Lower leg skin (tissue), 4 donors: Measurements from ENCODE around the gene TYW1. TPM values are rescaled to one million over a fixed set of nuclear protein-coding genes. Genes with fewer than 3 reads are reported as not detected.
"Not testable (repeated sequence)": the region's sequence is repeated elsewhere in the genome, so short reads cannot be mapped to it uniquely, and the experiment has no call there.

Experiments
- DNase-seq, 2 donors: peaks; one replicate each; pipeline ENCODE4 v3.0.0-alpha.2; 2019; ENCODE audit warnings: low spot score in 2 of 2
- H3K4me3 ChIP-seq: fragments of 200-600 bp; sonication (generic); 2 replicates; pipeline ENCODE4 v1.5.1; 2017; ENCODE audit warnings: mild to moderate bottlenecking, low read depth; ENCODE audit not compliant: poor library complexity, severe bottlenecking
- POLR2A ChIP-seq, 2 donors: fragments of 450-650 bp; IDR thresholded peaks; one replicate each; pipeline ENCODE4 v1.6.1; 2016 to 2017; ENCODE audit warnings: antibody characterized with exemption in 2 of 2, mild to moderate bottlenecking in 1 of 2, moderate library complexity in 1 of 2
- WGBS, 2 donors: methylation state at CpG; one replicate each; pipeline ENCODE4 v1.1.5; 2018; 5-methylcytosine and 5-hydroxymethylcytosine counted together
- intact Hi-C: fragments of 100-400 bp; cut with DNase I; formaldehyde crosslinking; loops from one replicate; pipeline ENCODE4 v1.15.0; 2023; ENCODE audit warnings: low total_unique reads
- total RNA-seq, 4 donors: library from RNA; depleted of rRNA; stranded (reverse); fragments of >200 nt; gene quantifications; one replicate each; pipeline ENCODE4 v1.1.0, GENCODE V29; 2016
- TF ChIP-seq, protein P1 (sequence below), 3 donors: fragments of 450-650 bp; IDR thresholded peaks; one replicate each; pipeline ENCODE4 v1.5.1; 2016; ENCODE audit warnings: antibody characterized with exemption in 3 of 3, mild to moderate bottlenecking in 3 of 3, moderate library complexity in 2 of 3

Gene TYW1
- total RNA-seq, 4 donors from 2014 or later: 11.2 to 29.0 (median 17.3) TPM

GRCh38 chr7:66964411-66964810 lies 32.2 kb upstream of the TYW1 start:
- intact Hi-C loops: no loop called here
- whole genome bisulfite sequencing, 2 donors: 35 to 37% methylated on average over 4 of the region's 4 CpGs
- H3K4me3 ChIP-seq: no peak overlapping the region
- DNase-seq: no peak
- no peak for TF ChIP-seq POLR2A (IDR thresholded peaks at IDR 0.05)
- TF ChIP-seq, protein P1, sequence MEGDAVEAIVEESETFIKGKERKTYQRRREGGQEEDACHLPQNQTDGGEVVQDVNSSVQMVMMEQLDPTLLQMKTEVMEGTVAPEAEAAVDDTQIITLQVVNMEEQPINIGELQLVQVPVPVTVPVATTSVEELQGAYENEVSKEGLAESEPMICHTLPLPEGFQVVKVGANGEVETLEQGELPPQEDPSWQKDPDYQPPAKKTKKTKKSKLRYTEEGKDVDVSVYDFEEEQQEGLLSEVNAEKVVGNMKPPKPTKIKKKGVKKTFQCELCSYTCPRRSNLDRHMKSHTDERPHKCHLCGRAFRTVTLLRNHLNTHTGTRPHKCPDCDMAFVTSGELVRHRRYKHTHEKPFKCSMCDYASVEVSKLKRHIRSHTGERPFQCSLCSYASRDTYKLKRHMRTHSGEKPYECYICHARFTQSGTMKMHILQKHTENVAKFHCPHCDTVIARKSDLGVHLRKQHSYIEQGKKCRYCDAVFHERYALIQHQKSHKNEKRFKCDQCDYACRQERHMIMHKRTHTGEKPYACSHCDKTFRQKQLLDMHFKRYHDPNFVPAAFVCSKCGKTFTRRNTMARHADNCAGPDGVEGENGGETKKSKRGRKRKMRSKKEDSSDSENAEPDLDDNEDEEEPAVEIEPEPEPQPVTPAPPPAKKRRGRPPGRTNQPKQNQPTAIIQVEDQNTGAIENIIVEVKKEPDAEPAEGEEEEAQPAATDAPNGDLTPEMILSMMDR (IDR thresholded peaks at IDR 0.05): no peak

GRCh38 chr7:66967029-66967428 lies 29.6 kb upstream of the TYW1 start:
- 89 to 91% methylated on average over 6 of the region's 6 CpGs for WGBS, 2 donors
- intact Hi-C loops: no loop called here
- H3K4me3 ChIP-seq: no peak overlapping the region
- TF ChIP-seq, protein P1 (IDR thresholded peaks at IDR 0.05): no peak
- TF ChIP-seq POLR2A (IDR thresholded peaks at IDR 0.05): no peak
- DNase-seq: no peak

GRCh38 chr7:66969001-66969400 lies 27.6 kb upstream of the TYW1 start:
- H3K4me3 ChIP-seq, intact Hi-C loops, DNase-seq: not testable (repeated sequence)
- 91 to 94% methylated on average over 5 of the region's 5 CpGs for WGBS, 2 donors

- 72 to 76% methylated on average over 5 of the region's 5 CpGs for WGBS, 2 donors
- TF ChIP-seq, protein P1 (IDR thresholded peaks at IDR 0.05): no peak
- no peak for TF ChIP-seq POLR2A (IDR thresholded peaks at IDR 0.05)
- H3K4me3 ChIP-seq: no peak overlapping the region
- no peak for DNase-seq
- intact Hi-C loops: no loop called here
These were observed 26.3 kb upstream of the TYW1 start for GRCh38 chr7:66970310-66970709.

DNA sequence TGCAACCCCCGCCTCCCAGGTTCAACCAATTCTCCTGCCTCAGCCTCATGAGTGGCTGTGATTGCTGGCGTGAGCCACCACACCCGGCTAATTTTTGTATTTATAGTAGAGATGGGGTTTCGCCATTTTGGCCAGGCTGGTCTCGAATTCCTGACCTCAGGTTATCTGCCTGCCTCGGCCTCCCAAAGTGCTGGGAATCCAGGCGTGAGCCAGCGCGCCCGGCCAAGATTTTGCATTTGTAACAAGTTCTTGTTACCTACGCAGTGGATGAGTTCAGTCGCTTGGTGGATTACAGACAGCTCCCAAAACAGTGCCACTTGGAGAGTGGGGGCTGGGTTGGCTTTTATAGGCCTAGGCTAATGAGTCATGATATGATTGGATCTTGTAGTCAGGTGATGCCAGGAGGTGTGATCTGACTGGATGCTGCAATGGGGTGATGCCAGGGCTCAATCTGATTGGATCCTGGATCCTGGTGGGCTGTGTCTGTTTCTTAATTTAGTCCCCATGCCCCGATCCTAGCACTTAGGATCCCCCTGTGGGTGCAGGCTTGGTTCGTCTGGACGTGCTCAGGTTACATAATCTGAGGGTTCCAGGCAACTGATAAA lies 21.5 kb upstream of the TYW1 start:
- TF ChIP-seq, protein P1 (IDR thresholded peaks at IDR 0.05): no peak
- TF ChIP-seq POLR2A (IDR thresholded peaks at IDR 0.05): no peak
- DNase-seq: no peak
- intact Hi-C loops: no loop called here
- no peak overlapping the region for H3K4me3 ChIP-seq
- WGBS, 2 donors: 74 to 80% methylated on average over 15 of the region's 15 CpGs

DNA sequence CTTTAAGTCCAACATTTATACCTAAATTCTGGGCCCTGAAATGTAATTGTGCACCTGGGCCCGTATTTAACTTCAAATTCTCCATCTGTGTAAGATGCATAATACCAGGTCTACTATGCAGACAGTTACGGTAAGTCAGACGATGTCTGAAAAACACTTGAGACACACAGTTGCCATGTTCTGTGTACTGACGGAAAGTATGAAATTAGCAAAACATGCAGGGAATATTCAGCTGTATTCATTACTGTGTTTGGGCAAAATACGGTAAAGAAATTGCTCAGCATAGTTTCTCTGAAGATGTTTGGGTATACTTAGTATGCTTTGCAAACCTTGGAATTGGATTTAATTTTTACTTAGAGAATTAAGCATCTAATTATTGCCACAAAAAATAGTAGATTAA lies 18.3 kb upstream of the TYW1 start:
- H3K4me3 ChIP-seq, intact Hi-C loops, DNase-seq: not testable (repeated sequence)
- 77 to 91% methylated on average over 4 to 5 of the region's 5 CpGs for WGBS, 2 donors

GRCh38 chr7:66979013-66979412 lies 17.6 kb upstream of the TYW1 start:
- WGBS, 2 donors: 87 to 96% methylated on average over 2 of the region's 2 CpGs
- DNase-seq, intact Hi-C loops, H3K4me3 ChIP-seq: not testable (repeated sequence)

- H3K4me3 ChIP-seq, DNase-seq, intact Hi-C loops: not testable (repeated sequence)
- 91 to 100% methylated on average over 1 of the region's 1 CpG for WGBS, 2 donors
These were observed 16.3 kb upstream of the TYW1 start for GRCh38 chr7:66980336-66980735.

- H3K4me3 ChIP-seq, DNase-seq, intact Hi-C loops: not testable (repeated sequence)
- WGBS, 2 donors: 96 to 97% methylated on average over 1 of the region's 3 CpGs
These were observed 7.1 kb upstream of the TYW1 start for GRCh38 chr7:66989552-66989951.

GRCh38 chr7:66994051-66994450 lies 2.6 kb upstream of the TYW1 start:
- intact Hi-C loops, DNase-seq, H3K4me3 ChIP-seq: not testable (repeated sequence)
- 53 to 57% methylated on average over 5 of the region's 5 CpGs for WGBS, 2 donors

DNA sequence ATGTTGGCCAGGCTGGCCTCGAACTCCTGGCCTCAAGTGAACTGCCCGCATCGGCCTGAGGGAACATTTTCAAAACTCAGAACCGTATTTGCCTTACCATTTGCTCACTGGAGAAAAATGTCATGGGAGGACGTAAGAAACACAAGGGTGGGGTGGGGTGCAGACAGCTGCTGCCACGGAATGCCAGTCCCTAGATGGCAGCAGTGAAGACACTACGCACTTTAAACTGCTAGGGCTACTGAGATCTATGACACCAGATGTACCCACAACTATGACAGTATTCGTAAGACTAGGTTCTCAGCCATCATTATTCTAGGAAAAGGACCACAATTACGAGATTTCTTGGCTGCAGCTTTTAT lies 2.0 kb upstream of the TYW1 start:
- 0 to 1% methylated on average over 9 of the region's 9 CpGs for WGBS, 2 donors
- H3K4me3 ChIP-seq: peak overlapping the region; percentile 79
- intact Hi-C loops: not testable (repeated sequence)
- peak; percentile 60 to 89 for DNase-seq
